A549 (cell line): ENCODE data around the gene MB21D2. TPM values are rescaled to one million over a fixed set of nuclear protein-coding genes. Genes with fewer than 3 reads are reported as not detected.
A peak's percentile ranks its signal among the peaks of the same experiment; 100 is the strongest.

Experiments used
- ATAC-seq, 2 experiments: fragments of 200-7000 bp in 1 of 2; fragments of >200 bp in 1 of 2; cut with Nextera tagmentation in 1 of 2; cut with Tn5 transposase in 1 of 2; 3 replicates each; pipeline versions ENCODE4 v1.8.0 to v1.9.1; 2018 to 2020; ENCODE audit warnings: mild to moderate bottlenecking in 1 of 2, moderate library complexity in 1 of 2
- CTCF ChIA-PET: fragments of 300-600 bp; sonication (Branson Sonifier 250); formaldehyde crosslinking; extraction: SDS; loops from one replicate; lab custom pipeline; 2021; ENCODE audit warnings: antibody characterized with exemption, inconsistent platforms; lab: Yijun Ruan, JAX
- POLR2A ChIA-PET: fragments of 350-600 bp; formaldehyde crosslinking; extraction: SDS; loops from one replicate; lab custom pipeline; 2021; ENCODE audit warnings: antibody characterized with exemption, inconsistent platforms; lab: Yijun Ruan, JAX
- DNase-seq, 2 experiments: peaks; one replicate each; pipeline versions ENCODE4 v3.0.0 to v3.0.0-alpha.2; 2011 to 2016; ENCODE audit warnings: low read depth in 1 of 2, low spot score in 1 of 2
- FAIRE-seq: peaks from 2 replicates; lab custom pipeline; 2011; peaks lifted over from hg19 to GRCh38; lab: Jason Lieb, UNC
- H3K27ac ChIP-seq, 2 experiments: fragments of >200 bp; sonication (Bioruptor Twin); formaldehyde crosslinking; 3 replicates each; pipeline ENCODE4 v1.5.1; 2016 to 2017
- H3K4me1 ChIP-seq: fragments of >200 bp; sonication (Bioruptor Twin); formaldehyde crosslinking; 3 replicates; pipeline ENCODE4 v1.6.1; 2016
- H3K4me2 ChIP-seq: fragments of >200 bp; sonication (Bioruptor Twin); formaldehyde crosslinking; 3 replicates; pipeline ENCODE4 v1.6.1; 2016
- H3K4me3 ChIP-seq: fragments of >200 bp; sonication (Bioruptor Twin); formaldehyde crosslinking; 3 replicates; pipeline ENCODE4 v1.5.1; 2016
- H3K9me3 ChIP-seq: fragments of >200 bp; sonication (Bioruptor Twin); formaldehyde crosslinking; 3 replicates; pipeline ENCODE4 v1.6.1; 2016
- CBX8 ChIP-seq: fragments of 200-600 bp; sonication (generic); IDR thresholded peaks from 2 replicates; pipeline ENCODE4 v1.6.1; 2016
- CHD2 ChIP-seq: fragments of 150-350 bp; IDR thresholded peaks from 2 replicates; pipeline ENCODE4 v1.6.1; 2014; ENCODE audit warnings: low read length; ENCODE audit not compliant: partially characterized antibody
- CHD4 ChIP-seq: fragments of 200-600 bp; sonication (generic); IDR thresholded peaks from 2 replicates; pipeline ENCODE4 v1.6.1; 2016; ENCODE audit warnings: antibody characterized with exemption, mild to moderate bottlenecking, borderline replicate concordance
- CTCF ChIP-seq: fragments of >200 bp; sonication (Bioruptor Twin); formaldehyde crosslinking; IDR thresholded peaks from 3 replicates; pipeline ENCODE4 v1.5.1; 2016
- EHMT2 ChIP-seq: fragments of 200-600 bp; sonication (generic); IDR thresholded peaks from 2 replicates; pipeline ENCODE4 v1.6.1; 2016; ENCODE audit warnings: antibody characterized with exemption, low read depth, mild to moderate bottlenecking, moderate library complexity
- FOSB ChIP-seq: fragments of 250-450 bp; sonication (Bioruptor Pico); IDR thresholded peaks from 2 replicates; pipeline ENCODE4 v1.5.0; 2020; ENCODE audit warnings: mild to moderate bottlenecking, moderate library complexity
- FOSL2 ChIP-seq, 2 experiments: fragments of 450-650 bp in 1 of 2; fragments of >200 bp in 1 of 2; sonication (Bioruptor Twin) in 1 of 2; formaldehyde crosslinking; IDR thresholded peaks; 2 replicates each; pipeline versions ENCODE4 v1.5.0 to v1.6.1; 2016 to 2020; ENCODE audit warnings: mild to moderate bottlenecking in 1 of 2, moderate library complexity in 1 of 2
- FOXS1 ChIP-seq: fragments of 250-450 bp; sonication (Bioruptor Pico); IDR thresholded peaks from 2 replicates; pipeline ENCODE4 v1.5.0; 2020; ENCODE audit warnings: mild to moderate bottlenecking, moderate library complexity
- GATA3 ChIP-seq: IDR thresholded peaks from 2 replicates; pipeline ENCODE4 v1.6.1; 2012; ENCODE audit warnings: borderline replicate concordance
- HDAC2 ChIP-seq: fragments of 200-600 bp; sonication (generic); IDR thresholded peaks from 2 replicates; pipeline ENCODE4 v1.6.1; 2016
- HOXB5 ChIP-seq: fragments of 250-450 bp; sonication (Bioruptor Pico); IDR thresholded peaks from 2 replicates; pipeline ENCODE4 v1.5.0; 2020; ENCODE audit warnings: mild to moderate bottlenecking, moderate library complexity
- JUNB ChIP-seq: fragments of >200 bp; sonication (Bioruptor Twin); formaldehyde crosslinking; IDR thresholded peaks from 2 replicates; pipeline ENCODE4 v1.6.1; 2016
- KDM5A ChIP-seq: fragments of 200-600 bp; sonication (generic); IDR thresholded peaks from 2 replicates; pipeline ENCODE4 v1.6.1; 2016; ENCODE audit warnings: antibody characterized with exemption, mild to moderate bottlenecking
- MAFK ChIP-seq: fragments of 450-650 bp; IDR thresholded peaks from 2 replicates; pipeline ENCODE4 v1.6.1; 2014; ENCODE audit not compliant: partially characterized antibody
- NR3C1 ChIP-seq: fragments of >200 bp; sonication (Bioruptor Twin); formaldehyde crosslinking; IDR thresholded peaks from 3 replicates; pipeline ENCODE4 v1.6.1; 2017
- POLR2A ChIP-seq: IDR thresholded peaks from 2 replicates; pipeline ENCODE4 v1.6.1; 2012; ENCODE audit warnings: mild to moderate bottlenecking, low read length
- POLR2AphosphoS2 ChIP-seq: conservative IDR thresholded peaks from 2 replicates; pipeline ENCODE4 v1.6.1; 2012; ENCODE audit warnings: low read length, improper control_type of control experiment, inconsistent platforms
- RARB ChIP-seq: fragments of 250-450 bp; sonication (Bioruptor Pico); IDR thresholded peaks from 2 replicates; pipeline ENCODE4 v1.8.0; 2021; ENCODE audit warnings: mild to moderate bottlenecking, moderate library complexity
- RFX5 ChIP-seq: fragments of 450-650 bp; IDR thresholded peaks from 2 replicates; pipeline ENCODE4 v1.7.1; 2014; ENCODE audit warnings: antibody characterized with exemption, mild to moderate bottlenecking, moderate library complexity
- RNF2 ChIP-seq: fragments of 200-600 bp; sonication (generic); IDR thresholded peaks from 2 replicates; pipeline ENCODE4 v1.6.1; 2016; ENCODE audit warnings: low read depth, mild to moderate bottlenecking, antibody characterized with exemption, moderate library complexity, borderline replicate concordance
- SMC3 ChIP-seq: fragments of >200 bp; sonication (Bioruptor Twin); formaldehyde crosslinking; IDR thresholded peaks from 3 replicates; pipeline ENCODE4 v1.6.1; 2018; ENCODE audit warnings: inconsistent platforms
- TP53 ChIP-seq: fragments of 250-450 bp; sonication (Bioruptor Pico); IDR thresholded peaks from 2 replicates; pipeline ENCODE4 v1.5.0; 2021; ENCODE audit warnings: mild to moderate bottlenecking, moderate library complexity
- ZC3H11A ChIP-seq: fragments of 450-650 bp; IDR thresholded peaks from 2 replicates; pipeline ENCODE4 v1.6.1; 2014; ENCODE audit warnings: antibody characterized with exemption, mild to moderate bottlenecking
- ZSCAN20 ChIP-seq: fragments of 250-450 bp; sonication (Bioruptor Pico); IDR thresholded peaks from 2 replicates; pipeline ENCODE4 v1.8.0; 2022; ENCODE audit warnings: mild to moderate bottlenecking, moderate library complexity
- WGBS: methylation state at CpG from one replicate; pipeline ENCODE4 v1.1.6; 2017; ENCODE audit errors: missing lambda C conversion rate; 5-methylcytosine and 5-hydroxymethylcytosine counted together
- polyA plus RNA-seq, 4 experiments: library from polyadenylated mRNA; depleted of rRNA in 3 of 4; stranded (reverse); fragments of >200 nt; fragmentation: RNase III in 1 of 4; extraction: RNeasy Plus Mini Kit Qiagen cat#74134 plus additional on column Dnase treatment in 1 of 4; gene quantifications; 2 replicates in 3 of 4; 3 replicates in 1 of 4; pipeline ENCODE4 v1.2.3, GENCODE V29; 2011 to 2017
- TF ChIP-seq, protein P1 (sequence below): fragments of >200 bp; sonication (Bioruptor Twin); formaldehyde crosslinking; IDR thresholded peaks from 3 replicates; pipeline ENCODE4 v1.6.1; 2016
- TF ChIP-seq, protein P2 (sequence below): fragments of 250-450 bp; sonication (Bioruptor Pico); IDR thresholded peaks from 2 replicates; pipeline ENCODE4 v1.5.0; 2020; ENCODE audit warnings: low read depth, mild to moderate bottlenecking, moderate library complexity
- TF ChIP-seq, protein P3 (sequence below): IDR thresholded peaks from 2 replicates; pipeline ENCODE4 v1.6.1; 2012; ENCODE audit warnings: low read depth, borderline replicate concordance
- TF ChIP-seq, protein P4 (sequence below): fragments of 200-600 bp; sonication (generic); IDR thresholded peaks from 2 replicates; pipeline ENCODE4 v1.6.1; 2016; ENCODE audit warnings: antibody characterized with exemption, mild to moderate bottlenecking, moderate library complexity

The MB21D2 gene
- polyA plus RNA-seq, 2 of the 4 experiments (the other 2 are of a cell fraction): 4.8 to 7.5 TPM

- Histone ChIP-seq H3K4me2 (no peak overlapping the region), H3K4me1 (peaks cover 34% of the 10 kb centered on the region), H3K27ac (no peak overlapping the region), H3K9me3 (no peaks in the 10 kb centered on the region), H3K4me3 (no peak overlapping the region)
- CTCF ChIA-PET: interaction anchor here (1.5 kb wide), 1 partner anchor 105 kb away, joined by 3 read pairs; no protein-coding TSS in a partner anchor
- ATAC-seq: no peak
- 93% methylated on average over 3 of the region's 3 CpGs for WGBS
- TF ChIP-seq EHMT2 (no peak), FOXS1 (CRISPR knock-in tag) (no peak), CBX8 (no peak), FOSL2 (IDR thresholded peaks at IDR 0.05) (no peak), FOSL2 (CRISPR knock-in tag; IDR thresholded peaks at IDR 0.05) (no peak), CTCF (no peak), POLR2A (no peak), GATA3 (no peak), HOXB5 (CRISPR knock-in tag) (no peak), FOSB (CRISPR knock-in tag) (no peak), TP53 (no peak), POLR2AphosphoS2 (no peak), ZC3H11A (no peak), RFX5 (no peak), KDM5A (no peak), CHD2 (no peak), RNF2 (no peak)
- TF ChIP-seq, protein P1, sequence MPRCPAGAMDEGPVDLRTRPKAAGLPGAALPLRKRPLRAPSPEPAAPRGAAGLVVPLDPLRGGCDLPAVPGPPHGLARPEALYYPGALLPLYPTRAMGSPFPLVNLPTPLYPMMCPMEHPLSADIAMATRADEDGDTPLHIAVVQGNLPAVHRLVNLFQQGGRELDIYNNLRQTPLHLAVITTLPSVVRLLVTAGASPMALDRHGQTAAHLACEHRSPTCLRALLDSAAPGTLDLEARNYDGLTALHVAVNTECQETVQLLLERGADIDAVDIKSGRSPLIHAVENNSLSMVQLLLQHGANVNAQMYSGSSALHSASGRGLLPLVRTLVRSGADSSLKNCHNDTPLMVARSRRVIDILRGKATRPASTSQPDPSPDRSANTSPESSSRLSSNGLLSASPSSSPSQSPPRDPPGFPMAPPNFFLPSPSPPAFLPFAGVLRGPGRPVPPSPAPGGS: no peak
- TF ChIP-seq, protein P2, sequence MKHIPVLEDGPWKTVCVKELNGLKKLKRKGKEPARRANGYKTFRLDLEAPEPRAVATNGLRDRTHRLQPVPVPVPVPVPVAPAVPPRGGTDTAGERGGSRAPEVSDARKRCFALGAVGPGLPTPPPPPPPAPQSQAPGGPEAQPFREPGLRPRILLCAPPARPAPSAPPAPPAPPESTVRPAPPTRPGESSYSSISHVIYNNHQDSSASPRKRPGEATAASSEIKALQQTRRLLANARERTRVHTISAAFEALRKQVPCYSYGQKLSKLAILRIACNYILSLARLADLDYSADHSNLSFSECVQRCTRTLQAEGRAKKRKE: no peak
- TF ChIP-seq, protein P3, sequence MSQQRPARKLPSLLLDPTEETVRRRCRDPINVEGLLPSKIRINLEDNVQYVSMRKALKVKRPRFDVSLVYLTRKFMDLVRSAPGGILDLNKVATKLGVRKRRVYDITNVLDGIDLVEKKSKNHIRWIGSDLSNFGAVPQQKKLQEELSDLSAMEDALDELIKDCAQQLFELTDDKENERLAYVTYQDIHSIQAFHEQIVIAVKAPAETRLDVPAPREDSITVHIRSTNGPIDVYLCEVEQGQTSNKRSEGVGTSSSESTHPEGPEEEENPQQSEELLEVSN: no peak
- POLR2A ChIA-PET: no interaction called here
- no peak for DNase-seq
- no peak for FAIRE-seq
Observed at GRCh38 chr3:192920411-192920810, 2.8 kb upstream of the MB21D2 start.

GRCh38 chr3:192919901-192920300 lies 2.2 kb upstream of the MB21D2 start:
- CTCF ChIA-PET: interaction anchor here (1.5 kb wide), 1 partner anchor 104 kb away, joined by 3 read pairs; no protein-coding TSS in a partner anchor
- POLR2A ChIA-PET: no interaction called here
- no peak for TF ChIP-seq RNF2
- no peak for TF ChIP-seq POLR2A
- TF ChIP-seq ZSCAN20 (CRISPR knock-in tag): no peak
- Histone ChIP-seq H3K4me2 (no peak overlapping the region), H3K9me3 (no peaks in the 10 kb centered on the region), H3K4me1 (peaks cover 39% of the 10 kb centered on the region), H3K27ac (no peak overlapping the region), H3K4me3 (no peak overlapping the region)
- ATAC-seq: no peak
- no peak for FAIRE-seq
- WGBS: 85% methylated on average over 10 of the region's 10 CpGs
- DNase-seq: no peak

- WGBS: 2% methylated on average over 13 of the region's 13 CpGs
- Histone ChIP-seq H3K27ac (peak overlapping the region; percentile 89 to 96), H3K4me3 (peak overlapping the region; percentile 85), H3K9me3 (no peaks in the 10 kb centered on the region), H3K4me2 (peak overlapping the region; percentile 98), H3K4me1 (peaks cover 46% of the 10 kb centered on the region)
- FAIRE-seq (no peak), ATAC-seq (no peak; a peak in 1 of 6 replicates), DNase-seq (no peak)
- CTCF ChIA-PET: interaction anchor here (0.9 to 2.5 kb wide), 11 partner anchors 11 to 123 kb away, joined by 3 to 8 read pairs (median 3); no protein-coding TSS in a partner anchor
- POLR2A ChIA-PET: interaction anchor here (0.7 to 2.0 kb wide), 7 partner anchors 11 to 48 kb away, joined by 3 to 12 read pairs (median 5); no protein-coding TSS in a partner anchor
- no peak for TF ChIP-seq CHD2
- TF ChIP-seq SMC3: no peak
- no peak for TF ChIP-seq RARB (CRISPR knock-in tag)
- no peak for TF ChIP-seq NR3C1
- no peak for TF ChIP-seq MAFK
- TF ChIP-seq, protein P4, sequence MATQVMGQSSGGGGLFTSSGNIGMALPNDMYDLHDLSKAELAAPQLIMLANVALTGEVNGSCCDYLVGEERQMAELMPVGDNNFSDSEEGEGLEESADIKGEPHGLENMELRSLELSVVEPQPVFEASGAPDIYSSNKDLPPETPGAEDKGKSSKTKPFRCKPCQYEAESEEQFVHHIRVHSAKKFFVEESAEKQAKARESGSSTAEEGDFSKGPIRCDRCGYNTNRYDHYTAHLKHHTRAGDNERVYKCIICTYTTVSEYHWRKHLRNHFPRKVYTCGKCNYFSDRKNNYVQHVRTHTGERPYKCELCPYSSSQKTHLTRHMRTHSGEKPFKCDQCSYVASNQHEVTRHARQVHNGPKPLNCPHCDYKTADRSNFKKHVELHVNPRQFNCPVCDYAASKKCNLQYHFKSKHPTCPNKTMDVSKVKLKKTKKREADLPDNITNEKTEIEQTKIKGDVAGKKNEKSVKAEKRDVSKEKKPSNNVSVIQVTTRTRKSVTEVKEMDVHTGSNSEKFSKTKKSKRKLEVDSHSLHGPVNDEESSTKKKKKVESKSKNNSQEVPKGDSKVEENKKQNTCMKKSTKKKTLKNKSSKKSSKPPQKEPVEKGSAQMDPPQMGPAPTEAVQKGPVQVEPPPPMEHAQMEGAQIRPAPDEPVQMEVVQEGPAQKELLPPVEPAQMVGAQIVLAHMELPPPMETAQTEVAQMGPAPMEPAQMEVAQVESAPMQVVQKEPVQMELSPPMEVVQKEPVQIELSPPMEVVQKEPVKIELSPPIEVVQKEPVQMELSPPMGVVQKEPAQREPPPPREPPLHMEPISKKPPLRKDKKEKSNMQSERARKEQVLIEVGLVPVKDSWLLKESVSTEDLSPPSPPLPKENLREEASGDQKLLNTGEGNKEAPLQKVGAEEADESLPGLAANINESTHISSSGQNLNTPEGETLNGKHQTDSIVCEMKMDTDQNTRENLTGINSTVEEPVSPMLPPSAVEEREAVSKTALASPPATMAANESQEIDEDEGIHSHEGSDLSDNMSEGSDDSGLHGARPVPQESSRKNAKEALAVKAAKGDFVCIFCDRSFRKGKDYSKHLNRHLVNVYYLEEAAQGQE: no peak
- no peak for TF ChIP-seq CHD4
- TF ChIP-seq TP53: no peak
- no peak for TF ChIP-seq JUNB
- TF ChIP-seq HDAC2: no peak
- TF ChIP-seq ZSCAN20 (CRISPR knock-in tag): no peak
Observed at GRCh38 chr3:192918275-192918588, 576 bp upstream of the MB21D2 start.
